Testis (tissue), 5 donors: Measurements from ENCODE around the gene NKIRAS2. TPM values are rescaled to one million over a fixed set of nuclear protein-coding genes. Genes with fewer than 3 reads are reported as not detected.
A peak's percentile ranks its signal among the peaks of the same experiment; 100 is the strongest.

Source experiments
- DNase-seq: peaks from one replicate; pipeline ENCODE4 v3.0.0-alpha.2; 2019
- H3K27ac ChIP-seq, 2 donors: fragments of 200-600 bp; sonication (generic); one replicate each; pipeline ENCODE4 v1.5.1; 2019
- H3K27me3 ChIP-seq: fragments of 200-600 bp; sonication (generic); one replicate; pipeline ENCODE4 v1.5.1; 2019
- H3K36me3 ChIP-seq: fragments of 200-600 bp; sonication (generic); one replicate; pipeline ENCODE4 v1.5.1; 2017; ENCODE audit warnings: low read depth; ENCODE audit errors: missing control alignments
- H3K4me1 ChIP-seq: fragments of 200-600 bp; sonication (generic); one replicate; pipeline ENCODE4 v1.5.1; 2019
- H3K4me3 ChIP-seq, 2 donors: fragments of 200-600 bp; sonication (generic); one replicate each; pipeline ENCODE4 v1.5.1; 2017 to 2019
- H3K9me3 ChIP-seq: fragments of 200-600 bp; sonication (generic); one replicate; pipeline ENCODE4 v1.5.1; 2017
- POLR2A ChIP-seq: fragments of 450-650 bp; IDR thresholded peaks from one replicate; pipeline ENCODE4 v1.6.1; 2017; ENCODE audit warnings: antibody characterized with exemption, mild to moderate bottlenecking, moderate library complexity
- WGBS, 2 donors: methylation state at CpG; one replicate each; pipeline ENCODE4 v1.1.5; 2018; 5-methylcytosine and 5-hydroxymethylcytosine counted together
- intact Hi-C: fragments of 100-400 bp; cut with DNase I; formaldehyde crosslinking; loops from one replicate; pipeline ENCODE4 v1.15.1; 2023; ENCODE audit warnings: low total_unique reads
- long read RNA-seq, 2 donors: transcript quantifications; one replicate each; lab custom pipeline, GENCODE V29; 2026
- polyA plus RNA-seq: library from polyadenylated mRNA; stranded (reverse); fragments of 350-450 nt; fragmentation: Illumina TruSeq; extraction: RNeasy Lipid Tissue Mini Kit (QIAGEN cat#74804); gene quantifications from one replicate; pipeline ENCODE4 v1.2.3, GENCODE V29; 2014; ENCODE audit warnings: low read depth, low replicate concordance; ENCODE audit not compliant: insufficient read depth
- total RNA-seq, 2 donors: library from RNA; depleted of rRNA; stranded (reverse); fragments of >200 nt; gene quantifications; one replicate each; pipeline ENCODE4 v1.2.3, GENCODE V29; 2016
- TF ChIP-seq, protein P1 (sequence below), 3 experiments: fragments of 450-650 bp in 2 of 3; fragments of 200-600 bp in 1 of 3; sonication (generic) in 1 of 3; IDR thresholded peaks; one replicate each; pipeline ENCODE4 v1.5.1; 2016 to 2019; ENCODE audit warnings: antibody characterized with exemption in 3 of 3, mild to moderate bottlenecking in 2 of 3, moderate library complexity in 1 of 3

NKIRAS2 gene
- total RNA-seq (100 to 1,000 TPM in 1 of 2 donors, 10 to 100 TPM in 1; 85.1 to 103 TPM), polyA plus RNA-seq (65.4 TPM)
- long read RNA-seq, donor 1, transcript NKIRAS2-206 (4 exons, 1,909 nt) = major isoform, 33 of 191 reads
- long read RNA-seq, donor 1, partial matches to known transcripts = 124 of 191 reads
- long read RNA-seq, donor 1, other reads (novel, unspliced or antisense) = 26 of 191 reads
- long read RNA-seq, donor 2, full-length matches to known transcripts = 23 of 23 reads
- long read RNA-seq, donor 2, partial matches to known transcripts = 0 of 23 reads
- long read RNA-seq, donor 2, other reads (novel, unspliced or antisense) = 0 of 23 reads

GRCh38 chr17:42019509-42020404 lies at the start of gene NKIRAS2:
TSS of gene NKIRAS2 (plus strand) at chr17:42020090. CDS start at chr17:42021578, 1,488 bp downstream.
- Histone ChIP-seq H3K4me1 (peaks cover 20% of the 10 kb centered on the region), H3K27ac (peak within 1 kb of the TSS; percentile 60 to 70), H3K36me3 (no peaks in the 10 kb centered on the region), H3K9me3 (no peaks in the 10 kb centered on the region), H3K4me3 (peak within 1 kb of the TSS; percentile 78 to 86), H3K27me3 (no peaks in the 10 kb centered on the region)
- 5 to 12% methylated on average over 21 to 49 of the region's 49 CpGs for WGBS, 2 donors
- TF ChIP-seq, protein P1, sequence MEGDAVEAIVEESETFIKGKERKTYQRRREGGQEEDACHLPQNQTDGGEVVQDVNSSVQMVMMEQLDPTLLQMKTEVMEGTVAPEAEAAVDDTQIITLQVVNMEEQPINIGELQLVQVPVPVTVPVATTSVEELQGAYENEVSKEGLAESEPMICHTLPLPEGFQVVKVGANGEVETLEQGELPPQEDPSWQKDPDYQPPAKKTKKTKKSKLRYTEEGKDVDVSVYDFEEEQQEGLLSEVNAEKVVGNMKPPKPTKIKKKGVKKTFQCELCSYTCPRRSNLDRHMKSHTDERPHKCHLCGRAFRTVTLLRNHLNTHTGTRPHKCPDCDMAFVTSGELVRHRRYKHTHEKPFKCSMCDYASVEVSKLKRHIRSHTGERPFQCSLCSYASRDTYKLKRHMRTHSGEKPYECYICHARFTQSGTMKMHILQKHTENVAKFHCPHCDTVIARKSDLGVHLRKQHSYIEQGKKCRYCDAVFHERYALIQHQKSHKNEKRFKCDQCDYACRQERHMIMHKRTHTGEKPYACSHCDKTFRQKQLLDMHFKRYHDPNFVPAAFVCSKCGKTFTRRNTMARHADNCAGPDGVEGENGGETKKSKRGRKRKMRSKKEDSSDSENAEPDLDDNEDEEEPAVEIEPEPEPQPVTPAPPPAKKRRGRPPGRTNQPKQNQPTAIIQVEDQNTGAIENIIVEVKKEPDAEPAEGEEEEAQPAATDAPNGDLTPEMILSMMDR (IDR thresholded peaks at IDR 0.05) = peak; percentile 95 to 98 (median 96)
- TF ChIP-seq POLR2A = no peak
- DNase-seq = peak; percentile 96
- intact Hi-C loops = loop anchor here (10.0 kb wide), 1 partner anchor 55 kb away; the partner anchor contains the start of gene CNP

DNA sequence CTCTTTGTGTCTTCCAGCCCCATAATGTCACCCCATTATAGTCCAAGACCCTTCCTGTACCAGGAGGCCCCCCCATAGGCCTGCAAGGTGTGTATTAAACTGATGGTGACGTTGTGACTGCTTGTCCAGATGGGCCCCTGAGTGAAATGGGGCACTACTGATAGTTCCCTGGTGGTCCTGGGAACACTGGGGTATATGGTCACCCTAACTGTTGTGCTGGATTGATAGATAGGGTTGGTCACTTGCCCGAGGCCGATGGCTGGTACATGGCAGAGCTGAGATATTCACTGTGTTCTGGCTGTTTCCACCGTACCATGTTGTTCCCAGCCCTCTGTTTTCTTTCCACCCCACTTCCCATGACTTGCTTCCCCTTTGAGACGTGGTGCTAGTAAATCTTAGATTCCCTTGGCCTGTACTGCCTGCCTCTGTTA lies 49.0 kb upstream of the NKIRAS2 start:
- no peak for DNase-seq
- no peaks in the 10 kb centered on the region for H3K9me3 ChIP-seq
- peaks cover 4% of the 10 kb centered on the region for H3K36me3 ChIP-seq
- intact Hi-C loops = no loop called here
- no peak overlapping the region for H3K4me3 ChIP-seq
- peaks cover 33% of the 10 kb centered on the region for H3K4me1 ChIP-seq
- TF ChIP-seq, protein P1 (IDR thresholded peaks at IDR 0.05) = no peak
- no peak for TF ChIP-seq POLR2A
- H3K27me3 ChIP-seq = no peaks in the 10 kb centered on the region
- H3K27ac ChIP-seq = no peak overlapping the region
- WGBS, 2 donors = 63 to 84% methylated on average over 5 of the region's 5 CpGs

DNA sequence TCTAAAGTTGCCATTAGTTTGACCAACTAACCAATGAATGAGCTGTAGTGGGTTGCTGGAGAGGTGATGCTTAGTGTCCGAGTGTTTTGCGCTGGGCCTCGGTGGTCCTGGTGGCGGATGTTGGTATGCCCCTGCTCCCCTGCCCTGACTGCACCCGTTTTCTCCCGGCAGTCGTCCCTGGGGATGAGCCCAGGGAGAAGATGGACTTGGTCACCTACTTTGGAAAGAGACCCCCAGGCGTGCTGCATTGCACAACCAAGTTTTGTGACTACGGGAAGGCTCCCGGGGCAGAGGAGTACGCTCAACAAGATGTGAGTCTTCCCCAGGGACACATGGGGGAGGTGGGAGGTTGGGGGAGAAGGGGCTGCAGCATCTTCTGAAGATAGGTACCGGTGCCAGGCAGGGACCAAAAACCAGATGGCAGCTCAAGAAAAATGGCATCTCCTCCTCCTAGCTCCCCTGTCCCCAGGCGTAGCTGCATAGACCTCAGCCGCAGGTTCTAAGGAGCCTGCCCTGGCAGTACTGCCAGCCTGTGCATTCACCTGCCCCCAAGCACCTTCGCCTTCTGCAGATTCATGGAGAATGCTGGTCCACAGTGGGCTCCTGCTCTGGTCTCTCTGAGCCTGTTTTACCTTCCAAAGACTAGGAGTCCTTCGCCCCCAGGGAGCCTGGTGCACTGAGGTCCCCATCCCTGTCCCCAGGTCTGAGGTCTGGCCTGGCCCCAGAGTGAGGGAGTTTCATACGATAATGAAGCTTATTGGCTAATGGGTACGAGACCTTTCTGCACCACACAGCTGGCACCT lies 48.0 kb upstream of the NKIRAS2 start:
- peaks cover 42% of the 10 kb centered on the region for H3K4me1 ChIP-seq

More for the DNA sequence above, 48.0 kb upstream of the NKIRAS2 start:
- Histone ChIP-seq H3K4me3 (no peak overlapping the region), H3K9me3 (no peaks in the 10 kb centered on the region), H3K27me3 (no peaks in the 10 kb centered on the region), H3K36me3 (peaks cover 4% of the 10 kb centered on the region), H3K27ac (no peak overlapping the region)
- 86% methylated on average over 17 to 18 of the region's 18 CpGs for WGBS, 2 donors
- TF ChIP-seq POLR2A = no peak
- TF ChIP-seq, protein P1 (IDR thresholded peaks at IDR 0.05) = no peak
- intact Hi-C loops = no loop called here
- no peak for DNase-seq
